Peyer's patch (tissue), 4 donors: ENCODE data around the gene METTL26. TPM values are rescaled to one million over a fixed set of nuclear protein-coding genes. Genes with fewer than 3 reads are reported as not detected.

Experiments used
- DNase-seq, 3 donors: peaks; one replicate each; pipeline ENCODE4 v3.0.0-alpha.2; 2017 to 2019
- H3K27ac ChIP-seq, 4 donors: fragments of 200-600 bp; sonication (generic); one replicate each; pipeline ENCODE4 v1.5.1; 2016 to 2019
- H3K27me3 ChIP-seq, 2 donors: fragments of 200-600 bp; sonication (generic); one replicate each; pipeline ENCODE4 v1.5.1; 2019
- H3K36me3 ChIP-seq, 3 donors: fragments of 200-600 bp; sonication (generic); one replicate each; pipeline ENCODE4 v1.5.1; 2016 to 2019
- H3K4me1 ChIP-seq, 4 donors: fragments of 200-600 bp; sonication (generic); one replicate each; pipeline ENCODE4 v1.5.1; 2016 to 2019
- H3K4me3 ChIP-seq, 4 donors: fragments of 200-600 bp; sonication (generic); 1 replicate in 3 of 4; 2 replicates in 1 of 4; pipeline ENCODE4 v1.5.1; 2016 to 2019; ENCODE audit warnings: mild to moderate bottlenecking in 1 of 4
- H3K9me3 ChIP-seq, 4 donors: fragments of 200-600 bp; sonication (generic); one replicate each; pipeline ENCODE4 v1.5.1; 2016 to 2019; ENCODE audit warnings: mild to moderate bottlenecking in 1 of 4
- CTCF ChIP-seq, 6 experiments: fragments of 450-650 bp in 4 of 6; fragments of 200-600 bp in 2 of 6; sonication (generic) in 1 of 6; IDR thresholded peaks; one replicate each; pipeline ENCODE4 v1.5.1; 2017 to 2019; ENCODE audit warnings: antibody characterized with exemption in 6 of 6, mild to moderate bottlenecking in 3 of 6, moderate library complexity in 1 of 6
- POLR2A ChIP-seq, 2 donors: fragments of 450-650 bp; IDR thresholded peaks; one replicate each; pipeline ENCODE4 v1.5.1; 2017; ENCODE audit warnings: antibody characterized with exemption in 2 of 2, mild to moderate bottlenecking in 2 of 2, moderate library complexity in 2 of 2
- total RNA-seq, 4 donors: library from RNA; depleted of rRNA; stranded (reverse); fragments of >200 nt; gene quantifications; one replicate each; pipeline ENCODE4 v1.1.0, GENCODE V29; 2016

The METTL26 gene
- total RNA-seq, 4 donors from 2014 or later, result 44.5 to 153 (median 60.2) TPM

- H3K4me3 ChIP-seq, result peak overlapping the region in 3 of 4 donors; percentile 58 to 83 (median 83)
Measured at GRCh38 chr16:682493-683395, 46.6 kb upstream of the METTL26 start.

GRCh38 chr16:681746-682427, 45.8 kb upstream of the METTL26 start:
- DNase-seq, result no peak
- TF ChIP-seq CTCF (IDR thresholded peaks at IDR 0.05) (no peak), POLR2A (IDR thresholded peaks at IDR 0.05) (no peak)
- no peak overlapping the region for H3K27ac ChIP-seq
- H3K9me3 ChIP-seq, result no peaks in the 10 kb centered on the region
- peaks cover 4 to 51% (median 36%) of the 10 kb centered on the region in 4 donors for H3K4me1 ChIP-seq
- H3K36me3 ChIP-seq, result peaks cover 0 to 27% (median 0%) of the 10 kb centered on the region in 3 donors
- H3K27me3 ChIP-seq, result no peaks in the 10 kb centered on the region
- H3K4me3 ChIP-seq, result no peak overlapping the region

More at GRCh38 chr16:682493-683395, 46.6 kb upstream of the METTL26 start:
- no peak for TF ChIP-seq POLR2A (IDR thresholded peaks at IDR 0.05)
- TF ChIP-seq CTCF (IDR thresholded peaks at IDR 0.05), result no peak
- peaks cover 0 to 32% (median 0%) of the 10 kb centered on the region in 3 donors for H3K36me3 ChIP-seq
- no peaks in the 10 kb centered on the region for H3K9me3 ChIP-seq
- no peak for DNase-seq
- H3K27ac ChIP-seq, result no peak overlapping the region
- peaks cover 0 to 45% (median 32%) of the 10 kb centered on the region in 4 donors for H3K4me1 ChIP-seq
- H3K27me3 ChIP-seq, result no peaks in the 10 kb centered on the region

GRCh38 chr16:680967-681745, 45.1 kb upstream of the METTL26 start:
- H3K4me3 ChIP-seq, result peak overlapping the region; percentile 73 to 98 (median 94)
- H3K27me3 ChIP-seq, result no peaks in the 10 kb centered on the region
- H3K36me3 ChIP-seq, result peaks cover 0 to 22% (median 0%) of the 10 kb centered on the region in 3 donors
- H3K4me1 ChIP-seq, result peaks cover 7 to 58% (median 38%) of the 10 kb centered on the region in 4 donors
- peak in 1 of 3 donors; percentile 70 for DNase-seq
- peak overlapping the region; percentile 91 to 97 (median 94) for H3K27ac ChIP-seq
- no peaks in the 10 kb centered on the region for H3K9me3 ChIP-seq
- TF ChIP-seq CTCF (IDR thresholded peaks at IDR 0.05) (peak in 1 of 6 experiments; percentile 2), POLR2A (IDR thresholded peaks at IDR 0.05) (no peak)

GRCh38 chr16:680625-680945, 44.5 kb upstream of the METTL26 start:
- TF ChIP-seq CTCF (IDR thresholded peaks at IDR 0.05) (no peak), POLR2A (IDR thresholded peaks at IDR 0.05) (no peak)
- Histone ChIP-seq H3K4me1 (peaks cover 12 to 64% (median 43%) of the 10 kb centered on the region in 4 donors), H3K36me3 (peaks cover 0 to 22% (median 0%) of the 10 kb centered on the region in 3 donors), H3K9me3 (no peaks in the 10 kb centered on the region), H3K27ac (peak overlapping the region; percentile 91 to 97 (median 94)), H3K27me3 (no peaks in the 10 kb centered on the region), H3K4me3 (peak overlapping the region; percentile 73 to 98 (median 94))
- DNase-seq, result no peak
